ENCODE results near the gene TMEM229B.

TMEM229B gene

GRCh38 chr14:67425608-67426007 is 62.9 kb downstream of the TMEM229B start:
- DNase-seq (ENCODE audit: low read depth in 2 of 2, low spot score in 1 of 2), result no peak

GRCh38 chr14:67424539-67424938 is 64.0 kb downstream of the TMEM229B start:
- DNase-seq (ENCODE audit: low read depth in 2 of 2, low spot score in 1 of 2), result no peak

DNA sequence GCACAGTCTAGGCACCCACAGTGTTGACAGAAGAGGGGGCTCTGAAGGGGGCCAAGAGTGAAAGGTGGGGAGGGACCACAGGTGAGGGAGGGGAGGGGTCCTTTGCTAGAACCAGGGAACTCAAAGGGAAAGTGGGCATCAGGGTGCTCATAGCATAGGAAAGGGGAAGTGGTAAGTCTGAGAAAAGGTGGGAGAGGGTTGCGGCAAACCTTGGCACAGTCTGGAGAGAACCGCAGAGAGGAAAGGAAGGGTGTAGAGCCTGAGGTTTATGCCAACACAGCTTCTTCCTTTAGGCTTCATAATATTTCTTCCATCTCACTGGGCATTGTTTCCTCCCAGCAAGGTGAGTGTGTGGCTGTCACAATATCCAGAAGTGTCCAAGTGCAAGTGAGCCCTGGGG is 65.1 kb downstream of the TMEM229B start:
- DNase-seq (ENCODE audit: low read depth in 2 of 2, low spot score in 1 of 2), result no peak

DNA sequence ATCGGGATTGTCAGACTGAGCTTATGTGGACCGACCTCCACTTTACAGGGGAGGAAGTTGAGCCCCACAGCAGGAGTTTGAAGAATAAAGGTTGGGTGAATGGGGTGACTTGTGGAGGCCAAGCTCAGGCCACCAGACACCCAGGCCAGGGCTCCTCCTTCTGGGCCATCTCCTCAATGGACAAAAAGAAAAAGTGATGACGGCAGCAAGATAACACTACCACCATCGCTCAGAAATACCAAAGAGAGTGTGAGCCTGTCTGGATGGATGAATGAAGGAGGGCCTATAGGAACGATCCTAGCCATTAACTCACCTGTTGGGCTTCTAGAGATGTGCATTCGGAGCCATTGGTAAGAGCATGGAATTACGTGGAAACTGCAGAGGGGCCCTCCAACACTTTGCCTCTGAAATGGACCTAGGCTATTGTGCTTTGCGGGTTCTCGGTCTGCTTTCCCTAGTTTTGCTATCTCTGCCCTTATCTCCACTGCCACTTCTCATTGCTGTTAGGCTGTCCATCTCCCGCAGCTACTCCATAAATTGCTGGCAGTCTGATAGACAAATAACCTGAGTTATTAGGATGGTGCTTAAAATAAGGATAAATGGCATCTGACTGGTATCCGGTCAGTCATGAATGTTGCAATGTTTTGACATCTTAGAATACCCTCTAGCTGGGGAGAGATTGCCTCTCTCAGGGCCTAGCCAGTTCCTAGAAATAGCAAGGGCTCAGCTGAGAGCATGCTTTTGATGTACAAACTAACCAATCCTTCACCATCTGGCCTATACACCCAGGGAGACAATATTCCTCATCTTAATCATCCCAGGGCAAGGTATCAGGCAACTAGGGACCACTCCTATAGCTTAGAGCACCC is 66.9 kb downstream of the TMEM229B start:
- no peak for DNase-seq (ENCODE audit: low read depth in 2 of 2, low spot score in 1 of 2)

Data from stimulated activated CD8-positive, alpha-beta memory T cell treated with anti-CD3 and anti-CD28 coated beads, Interleukin-4, amount 100 ng/mL, for 1 hour (primary cell).